Activated T-helper 17 cell treated with anti-CD3 and anti-CD28 coated beads, Interleukin-2, amount 50 U/mL, for 72 hours (primary cell): Measurements from ENCODE around the gene ABHD3. TPM values are rescaled to one million over a fixed set of nuclear protein-coding genes. Genes with fewer than 3 reads are reported as not detected.

ENCODE experiments used
- total RNA-seq, 2 donors: library from RNA; stranded (reverse); gene quantifications; one replicate each; pipeline ENCODE4 v1.2.3, GENCODE V29; 2022

The ABHD3 gene
- total RNA-seq, 2 donors from 2014 or later: 28.9 to 48.4 TPM

Other genes starting within 250 kb of the ABHD3 start
- gene ESCO1, start 104.1 kb downstream of the ABHD3 start, total RNA-seq: 10 to 100 TPM; 20.4 to 28.7 TPM
- gene SNRPD1, start 92.5 kb downstream of the ABHD3 start, total RNA-seq: 100 to 1,000 TPM in 1 of 2 donors, 10 to 100 TPM in 1; 69.2 to 134 TPM
- 10 to 100 TPM; 52.3 to 64.0 TPM for gene MIB1, start 36.0 kb upstream of the ABHD3 start, total RNA-seq